Smooth muscle cell of the pulmonary artery (primary cell): ENCODE results near the gene RNF144A. TPM values are rescaled to one million over a fixed set of nuclear protein-coding genes. Genes with fewer than 3 reads are reported as not detected.

ENCODE experiments used
- total RNA-seq: library from RNA; depleted of rRNA; stranded (reverse); fragments of >200 nt; gene quantifications from 2 replicates; pipeline ENCODE4 v1.2.3, GENCODE V29; 2014

Gene RNF144A
- total RNA-seq = 0.20 and 0.72 TPM in 2 replicates

GRCh38 chr2:6917071-6917760 lies at the start of gene RNF144A:
RNF144A (plus strand) TSS chr2:6917412; CDS start chr2:6996927, 79,515 bp downstream.

GRCh38 chr2:6877402-6878304 lies 39.6 kb upstream of the RNF144A start, which contains the start of gene RSAD2:
RSAD2 (plus strand) TSS chr2:6877777; CDS start chr2:6877801, 24 bp downstream.

Other genes starting within 250 kb of the RNF144A start
- gene CMPK2, start 51.5 kb upstream of the RNF144A start, total RNA-seq = 0.36 and 0.46 TPM in 2 replicates
- 0.20 and 0.33 TPM in 2 replicates for gene RSAD2, start 39.6 kb upstream of the RNF144A start, total RNA-seq